ENCODE data around the gene RREB1. TPM values are rescaled to one million over a fixed set of nuclear protein-coding genes. Genes with fewer than 3 reads are reported as not detected.

RREB1 gene
- total and polyA plus RNA-seq, 7 donors, result 6.0 to 31.9 (median 20.7) TPM

DNA sequence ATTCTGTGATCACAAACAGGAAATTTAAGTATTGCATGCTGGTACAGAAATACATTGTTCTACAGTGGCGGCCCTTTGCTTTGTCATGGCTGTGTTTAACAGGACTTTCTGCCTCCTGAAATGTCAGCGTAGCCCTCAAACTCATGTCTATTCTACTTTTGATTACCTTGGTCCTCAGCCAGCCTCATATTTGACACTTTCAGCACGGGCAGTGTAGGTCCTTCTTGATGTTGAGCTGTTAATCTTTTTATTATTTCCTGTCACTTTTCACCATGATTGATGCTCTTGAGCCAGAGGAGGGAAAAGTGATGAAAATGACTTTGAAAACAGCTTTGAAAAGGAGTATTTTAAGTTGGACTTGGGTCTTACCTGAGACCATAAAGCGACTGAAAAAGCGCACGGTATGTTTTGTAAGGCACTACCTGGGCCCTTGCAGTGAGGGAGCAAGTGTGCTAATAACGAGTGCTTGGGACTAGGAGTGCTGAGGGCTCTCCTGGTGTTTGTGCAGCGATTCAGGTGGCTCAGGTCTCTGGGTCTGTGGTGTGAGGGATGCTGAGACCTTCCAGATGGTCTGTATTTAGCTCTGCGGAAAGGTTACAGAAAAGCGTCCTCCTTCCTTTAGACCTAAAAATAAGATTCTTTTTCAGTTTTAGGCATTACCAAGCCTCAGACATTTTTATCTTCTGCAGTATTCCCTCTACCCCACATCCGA is 45.2 kb upstream of the RREB1 start:
- WGBS, 2 donors, result 31 to 62% methylated on average over 11 of the region's 11 CpGs
- Histone ChIP-seq H3K9me3 (no peaks in the 10 kb centered on the region), H3K27me3 (no peaks in the 10 kb centered on the region), H3K27ac (no peak overlapping the region), H3K36me3 (no peaks in the 10 kb centered on the region), H3K4me1 (no peaks in the 10 kb centered on the region), H3K4me3 (no peak overlapping the region)
- DNase-seq, result no peak
- intact Hi-C loops (cut with DNase I), result no loop called here
- no peak for TF ChIP-seq POLR2AphosphoS5 (IDR thresholded peaks at IDR 0.05)
- TF ChIP-seq POLR2A (IDR thresholded peaks at IDR 0.05), result no peak
- no peak for TF ChIP-seq EP300 (IDR thresholded peaks at IDR 0.05)
- TF ChIP-seq, protein P1, sequence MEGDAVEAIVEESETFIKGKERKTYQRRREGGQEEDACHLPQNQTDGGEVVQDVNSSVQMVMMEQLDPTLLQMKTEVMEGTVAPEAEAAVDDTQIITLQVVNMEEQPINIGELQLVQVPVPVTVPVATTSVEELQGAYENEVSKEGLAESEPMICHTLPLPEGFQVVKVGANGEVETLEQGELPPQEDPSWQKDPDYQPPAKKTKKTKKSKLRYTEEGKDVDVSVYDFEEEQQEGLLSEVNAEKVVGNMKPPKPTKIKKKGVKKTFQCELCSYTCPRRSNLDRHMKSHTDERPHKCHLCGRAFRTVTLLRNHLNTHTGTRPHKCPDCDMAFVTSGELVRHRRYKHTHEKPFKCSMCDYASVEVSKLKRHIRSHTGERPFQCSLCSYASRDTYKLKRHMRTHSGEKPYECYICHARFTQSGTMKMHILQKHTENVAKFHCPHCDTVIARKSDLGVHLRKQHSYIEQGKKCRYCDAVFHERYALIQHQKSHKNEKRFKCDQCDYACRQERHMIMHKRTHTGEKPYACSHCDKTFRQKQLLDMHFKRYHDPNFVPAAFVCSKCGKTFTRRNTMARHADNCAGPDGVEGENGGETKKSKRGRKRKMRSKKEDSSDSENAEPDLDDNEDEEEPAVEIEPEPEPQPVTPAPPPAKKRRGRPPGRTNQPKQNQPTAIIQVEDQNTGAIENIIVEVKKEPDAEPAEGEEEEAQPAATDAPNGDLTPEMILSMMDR (IDR thresholded peaks at IDR 0.05), result no peak

DNA sequence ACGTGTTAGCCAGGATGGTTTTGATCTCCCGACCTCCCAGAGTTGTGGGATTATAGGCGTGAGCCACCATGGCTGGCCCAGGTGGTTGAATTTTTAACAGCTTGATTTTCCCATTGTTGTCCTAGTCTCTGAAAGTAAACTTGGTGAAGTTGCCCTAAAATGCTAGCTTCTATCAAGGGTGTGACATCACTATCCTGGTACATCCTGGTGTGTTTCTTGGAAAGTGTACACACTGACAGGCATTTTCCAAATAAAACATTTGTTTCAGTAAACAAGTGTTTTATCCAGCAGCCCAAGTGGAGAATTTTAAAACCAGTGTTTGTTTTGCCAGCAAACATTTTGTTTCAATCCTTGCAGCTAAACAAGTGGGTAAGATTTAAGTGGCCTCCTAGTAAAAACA is 40.5 kb upstream of the RREB1 start:
- Histone ChIP-seq H3K27me3 (no peaks in the 10 kb centered on the region), H3K9me3 (no peaks in the 10 kb centered on the region), H3K36me3 (no peaks in the 10 kb centered on the region), H3K4me1 (no peaks in the 10 kb centered on the region), H3K27ac (no peak overlapping the region), H3K4me3 (no peak overlapping the region)
- intact Hi-C loops (cut with DNase I), result no loop called here
- DNase-seq, result no peak
- 63 to 67% methylated on average over 3 of the region's 3 CpGs for WGBS, 2 donors
- TF ChIP-seq POLR2AphosphoS5 (IDR thresholded peaks at IDR 0.05), result no peak
- no peak for TF ChIP-seq EP300 (IDR thresholded peaks at IDR 0.05)
- no peak for TF ChIP-seq POLR2A (IDR thresholded peaks at IDR 0.05)
- TF ChIP-seq, protein P1 (IDR thresholded peaks at IDR 0.05), result no peak

DNA sequence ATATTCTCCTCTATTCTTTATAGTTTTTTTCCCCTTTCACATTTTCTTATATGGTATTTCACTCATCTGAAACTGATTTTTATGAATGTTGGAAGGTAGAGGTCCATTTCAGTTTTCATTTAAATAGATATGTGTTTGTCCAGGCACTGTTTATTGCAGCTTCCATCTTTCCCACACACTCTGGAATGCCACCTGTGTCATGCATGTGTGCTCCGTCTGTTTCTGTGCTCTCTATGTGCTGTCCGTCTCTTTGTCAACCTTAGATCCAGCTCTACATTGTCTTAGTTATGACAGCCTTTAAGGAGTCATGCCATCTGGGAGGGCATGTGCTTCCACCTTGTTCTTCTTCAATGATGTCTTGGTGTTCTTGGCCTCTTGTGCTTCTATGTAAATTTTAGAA is 36.4 kb upstream of the RREB1 start:
- Histone ChIP-seq H3K36me3 (no peaks in the 10 kb centered on the region), H3K27ac (no peak overlapping the region), H3K4me3 (no peak overlapping the region), H3K9me3 (no peaks in the 10 kb centered on the region), H3K4me1 (no peaks in the 10 kb centered on the region), H3K27me3 (no peaks in the 10 kb centered on the region)
- DNase-seq, result no peak
- WGBS, 2 donors, result 91 to 93% methylated on average over 2 of the region's 2 CpGs
- intact Hi-C loops (cut with DNase I), result no loop called here
- TF ChIP-seq, protein P1 (IDR thresholded peaks at IDR 0.05), result no peak
- TF ChIP-seq POLR2AphosphoS5 (IDR thresholded peaks at IDR 0.05) (no peak), EP300 (IDR thresholded peaks at IDR 0.05) (no peak), POLR2A (IDR thresholded peaks at IDR 0.05) (no peak)

DNA sequence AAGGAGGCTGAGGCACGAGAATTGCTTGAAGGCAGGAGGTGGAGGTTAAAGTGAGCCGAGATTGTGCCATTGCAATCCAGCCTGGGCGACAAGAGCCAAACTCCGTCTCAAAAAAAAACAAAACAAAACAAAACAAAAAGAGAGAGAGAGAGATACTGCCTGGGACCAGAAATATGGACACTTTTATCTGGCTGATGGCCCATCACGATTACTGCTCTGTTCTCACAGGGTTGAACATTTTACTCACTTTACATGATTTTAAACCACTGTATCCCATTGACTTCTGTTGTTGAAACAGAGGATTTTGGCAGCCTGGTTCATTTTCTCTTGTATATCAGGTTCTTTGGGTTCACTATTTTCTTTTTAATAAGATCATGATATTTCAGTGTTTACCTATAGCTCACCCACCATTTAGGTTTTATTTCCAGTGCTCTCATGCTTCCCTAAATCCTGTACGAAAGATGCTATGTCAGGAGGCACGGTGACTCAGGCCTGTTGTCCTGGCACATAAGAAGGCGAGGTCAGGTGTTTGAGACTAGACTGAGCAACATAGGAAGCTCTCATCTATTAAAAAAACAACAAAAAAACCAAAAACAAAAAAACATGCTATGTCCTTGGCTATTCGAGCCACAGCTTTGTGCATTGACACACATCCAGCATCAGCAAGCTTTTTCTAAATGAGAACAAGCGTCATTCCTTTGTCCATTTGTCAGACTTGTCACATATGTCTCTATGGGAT is 34.5 kb upstream of the RREB1 start:
- no peak overlapping the region for H3K4me3 ChIP-seq
- no peaks in the 10 kb centered on the region for H3K36me3 ChIP-seq
- WGBS, 2 donors, result 87 to 91% methylated on average over 10 of the region's 10 CpGs
- H3K9me3 ChIP-seq, result no peaks in the 10 kb centered on the region
- no peaks in the 10 kb centered on the region for H3K27me3 ChIP-seq
- intact Hi-C loops (cut with DNase I), result no loop called here
- DNase-seq, result no peak
- TF ChIP-seq, protein P1 (IDR thresholded peaks at IDR 0.05), result no peak
- TF ChIP-seq POLR2A (IDR thresholded peaks at IDR 0.05), result no peak
- TF ChIP-seq POLR2AphosphoS5 (IDR thresholded peaks at IDR 0.05), result no peak
- no peak for TF ChIP-seq EP300 (IDR thresholded peaks at IDR 0.05)
- no peaks in the 10 kb centered on the region for H3K4me1 ChIP-seq
- H3K27ac ChIP-seq, result no peak overlapping the region

Data from sigmoid colon (tissue), 7 donors.